Activated CD4-positive, alpha-beta T cell treated with anti-CD3 and anti-CD28 coated beads for 24 hours (primary cell): ENCODE measurements around the gene TMEM234.

Experiments
- DNase-seq, 2 donors: peaks; one replicate each; pipeline ENCODE4 v3.0.0-alpha.2; 2020; ENCODE audit warnings: low read depth in 2 of 2

Gene TMEM234

DNA sequence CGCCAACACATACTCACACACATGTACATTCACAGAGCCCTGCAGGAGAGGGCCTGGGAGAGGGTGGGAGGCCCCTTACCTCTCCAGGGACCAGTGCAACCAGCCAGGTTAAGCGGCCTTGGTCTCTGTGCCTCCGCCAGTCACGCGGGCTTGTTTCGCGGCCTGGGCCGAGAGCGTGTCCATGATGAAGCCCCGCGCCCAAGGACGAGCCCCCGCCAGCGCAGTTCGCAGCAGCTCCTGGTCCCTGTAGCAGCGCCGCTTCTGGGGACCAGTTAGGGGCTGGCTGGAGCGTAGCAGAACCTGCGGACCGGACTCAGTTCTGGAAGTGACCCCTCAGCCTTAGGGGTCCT, 17.6 kb upstream of the TMEM234 start:
- DNase-seq: no peak

DNA sequence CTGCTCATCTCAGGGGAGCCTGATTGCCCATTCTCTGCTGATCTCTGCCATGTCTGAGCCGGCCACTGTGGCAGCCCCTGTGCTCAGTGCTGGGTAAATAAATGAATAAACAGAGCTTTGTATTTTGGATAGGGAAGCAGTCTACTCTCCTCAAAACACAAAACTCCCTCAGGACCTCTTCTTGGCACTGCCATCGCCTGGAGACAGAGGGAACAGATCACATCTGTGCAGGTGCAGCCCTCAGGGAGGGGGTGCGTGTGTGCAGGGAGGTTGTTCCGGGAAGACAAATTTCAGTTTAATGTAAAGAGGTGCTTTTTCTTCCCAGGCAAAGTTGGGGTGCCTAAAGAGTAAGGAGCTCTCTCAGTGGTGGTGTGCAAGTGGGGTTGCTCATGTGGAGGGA, 17.2 kb upstream of the TMEM234 start:
- no peak for DNase-seq

DNA sequence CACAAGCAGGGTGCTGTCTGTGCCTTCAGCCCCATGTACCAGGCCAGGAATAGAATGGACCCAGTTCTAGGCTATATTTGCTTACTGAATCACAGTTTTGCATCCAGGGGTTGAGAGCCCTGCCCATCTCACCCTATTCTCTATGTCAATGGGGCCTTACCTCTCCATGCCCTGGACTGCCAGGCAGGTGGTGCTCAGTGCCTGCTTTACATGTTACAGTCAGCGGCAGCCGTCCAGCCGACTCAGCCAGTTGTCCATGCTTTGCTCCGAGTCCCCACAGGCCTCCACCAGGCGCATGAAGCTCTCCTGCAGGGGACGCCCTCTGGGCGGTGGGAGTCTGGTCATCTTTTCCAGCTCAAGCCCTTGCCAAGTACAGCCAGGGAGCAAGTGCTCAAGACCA, 12.6 kb upstream of the TMEM234 start:
- DNase-seq: no peak

GRCh38 chr1:32232558-32233304, 10.6 kb upstream of the TMEM234 start:
- DNase-seq: no peak

DNA sequence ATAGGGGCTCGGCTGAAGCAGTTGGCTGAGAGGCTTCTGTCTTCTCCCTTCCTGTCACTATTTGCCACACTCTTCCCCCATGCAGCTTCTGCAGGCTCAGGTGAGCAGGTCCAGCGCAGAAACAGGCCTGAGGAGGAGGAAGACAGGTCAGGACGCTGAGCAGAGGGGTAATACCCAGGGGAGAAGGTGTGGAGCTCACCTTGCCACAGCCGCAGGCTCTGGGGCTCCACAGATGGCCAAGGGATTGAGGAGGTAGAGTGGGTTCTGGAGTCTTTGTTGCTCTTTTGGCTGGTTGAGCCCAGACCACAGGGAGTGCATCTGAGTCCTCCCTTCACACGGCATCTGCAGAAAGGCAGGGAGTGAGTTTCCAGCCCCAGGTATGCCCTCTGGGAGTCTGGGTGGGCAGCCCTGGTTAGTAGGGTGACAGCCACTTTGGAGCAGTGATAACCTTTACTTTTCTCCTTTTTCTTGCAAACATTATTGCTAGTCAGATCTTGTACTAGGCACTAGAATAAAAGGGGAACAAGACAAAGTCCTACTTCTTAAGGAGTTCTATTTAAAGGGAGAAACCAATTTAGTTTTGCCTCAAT, 9.8 kb upstream of the TMEM234 start:
- DNase-seq: no peak

GRCh38 chr1:32228771-32229170, 6.6 kb upstream of the TMEM234 start:
- no peak for DNase-seq

- no peak for DNase-seq
Observed at GRCh38 chr1:32224285-32224684, 2.1 kb upstream of the TMEM234 start.

DNA sequence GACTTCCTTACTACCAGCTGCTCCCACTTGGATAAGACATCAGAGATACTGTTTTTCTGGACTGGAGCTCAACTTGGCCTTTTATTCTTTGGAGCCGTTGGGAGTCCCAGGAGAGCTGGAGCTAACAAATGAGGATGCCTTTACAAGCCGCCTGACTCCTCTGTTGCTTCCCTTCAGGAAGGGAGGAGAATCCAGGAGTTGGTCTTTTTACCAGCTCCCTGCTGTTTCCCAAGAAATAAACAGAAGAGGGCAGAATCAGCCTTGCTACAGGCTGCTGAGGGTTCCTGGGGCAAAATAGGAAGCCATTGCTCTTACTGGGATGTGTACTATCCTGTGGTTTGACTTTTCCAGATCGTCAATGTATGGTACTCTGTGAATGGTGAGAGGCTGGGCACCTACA, 1.5 kb upstream of the TMEM234 start:
- DNase-seq: no peak

- no peak for DNase-seq
Observed at GRCh38 chr1:32221581-32221979, 573 bp downstream of the TMEM234 start.

DNA sequence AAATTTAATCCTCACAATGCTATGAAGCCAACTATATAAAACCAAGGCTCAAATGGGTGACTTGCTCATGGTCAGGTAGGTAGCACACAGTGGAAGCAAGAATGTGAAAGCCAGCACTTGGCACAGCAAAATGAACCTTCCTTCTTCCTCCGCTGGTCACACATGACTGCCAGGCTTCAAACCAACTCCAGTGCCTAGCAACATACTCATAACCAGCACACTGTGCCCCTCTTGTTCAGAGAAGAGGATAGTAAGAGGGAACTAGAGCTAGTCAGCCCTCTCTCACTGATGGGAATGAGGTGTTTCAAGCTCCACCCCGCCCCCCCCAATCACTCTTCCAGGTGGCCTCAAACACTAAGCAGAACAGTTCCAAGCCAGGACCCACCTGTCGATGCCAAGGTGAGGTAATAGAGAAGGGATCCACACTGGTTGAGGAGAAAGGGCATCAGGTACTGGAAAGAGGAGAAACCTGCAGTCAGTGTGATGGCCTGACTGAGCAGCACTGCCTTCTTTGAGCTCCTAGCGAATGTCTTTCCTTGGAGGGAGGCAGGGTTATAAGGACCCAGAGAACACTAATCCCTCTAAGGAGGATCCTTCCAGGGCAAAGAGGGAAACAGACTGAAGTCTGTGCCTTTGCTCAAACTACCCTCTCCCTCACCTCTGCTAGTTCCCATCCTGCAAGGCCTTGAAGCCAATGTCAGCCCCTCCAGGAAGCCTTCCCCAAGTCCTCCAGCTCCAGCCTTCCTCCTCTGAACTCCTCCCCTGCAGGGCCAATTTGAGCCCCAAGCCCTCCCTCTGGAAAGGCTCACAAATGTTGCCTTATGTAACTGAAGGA, 1.2 kb downstream of the TMEM234 start:
- no peak for DNase-seq

GRCh38 chr1:32219022-32219421, 3.1 kb downstream of the TMEM234 start:
- DNase-seq: no peak

DNA sequence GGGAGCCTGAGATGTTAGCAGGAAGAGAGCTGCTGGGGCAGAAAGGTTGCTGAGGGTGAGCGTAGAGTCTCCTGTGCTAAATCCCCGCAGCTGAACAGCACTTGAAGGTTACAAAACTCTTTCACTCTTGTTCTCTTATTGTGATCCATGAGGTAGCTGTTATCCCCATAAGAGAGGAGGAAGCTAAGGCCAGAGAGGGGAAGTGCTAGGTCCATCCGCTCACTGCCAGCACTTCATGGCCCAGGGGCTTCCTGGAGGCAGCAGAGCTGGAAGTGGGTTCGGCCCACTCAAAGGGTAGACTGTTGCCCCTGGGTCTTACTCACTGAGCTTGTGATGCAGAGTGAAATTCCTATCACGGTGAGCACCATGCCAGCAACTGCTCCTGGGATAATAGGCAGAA, 5.6 kb downstream of the TMEM234 start:
- no peak for DNase-seq

GRCh38 chr1:32215629-32216480, 6.3 kb downstream of the TMEM234 start:
- DNase-seq: peak; percentile 39 to 47

DNA sequence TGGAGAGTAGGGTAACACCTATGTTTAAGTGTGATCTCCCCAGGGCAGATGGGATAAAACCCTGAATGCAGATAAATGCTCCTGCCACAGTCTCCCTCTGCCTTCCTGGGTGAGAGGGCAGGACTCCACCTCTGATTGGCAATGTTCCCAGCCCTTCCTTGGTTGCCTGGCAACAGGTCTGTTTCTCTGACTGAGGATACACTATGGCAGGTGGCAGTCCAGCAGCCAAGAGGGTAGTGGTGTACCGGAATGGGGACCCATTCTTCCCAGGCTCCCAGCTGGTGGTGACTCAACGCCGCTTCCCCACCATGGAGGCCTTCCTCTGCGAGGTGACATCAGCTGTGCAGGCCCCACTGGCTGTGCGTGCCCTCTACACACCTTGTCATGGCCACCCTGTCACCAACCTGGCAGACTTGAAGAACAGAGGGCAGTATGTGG, 13.2 kb downstream of the TMEM234 start, which contains the start of gene DCDC2B:
Gene DCDC2B, plus strand, starts transcription at position 199 of the 438 bp plus-strand sequence. Its CDS starts 5 bp downstream, at position 204.
- no peak for DNase-seq

DNA sequence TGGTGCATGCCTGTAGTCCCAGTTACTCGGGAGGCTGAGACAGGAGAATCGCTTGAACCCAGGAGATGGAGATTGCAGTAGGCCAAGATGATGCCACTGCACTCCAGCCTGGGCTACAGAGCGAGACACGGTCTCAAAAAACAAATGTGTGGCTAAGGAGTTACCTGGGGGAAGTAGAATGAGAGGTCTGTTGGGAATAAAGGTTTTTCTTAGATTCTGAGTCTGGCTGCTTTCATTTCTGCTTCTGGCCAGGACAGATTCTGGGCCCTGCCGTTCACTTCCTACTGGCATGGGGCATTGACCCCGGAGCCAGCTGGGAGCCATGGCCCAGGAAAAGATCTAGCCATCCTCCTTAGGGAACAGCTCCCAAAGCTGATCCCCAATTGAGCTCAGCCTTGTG, 13.7 kb downstream of the TMEM234 start:
- no peak for DNase-seq

GRCh38 chr1:32205401-32206370, 16.5 kb downstream of the TMEM234 start, which contains the start of gene IQCC:
Gene IQCC (plus strand): TSS chr1:32205671. CDS start chr1:32205682, 11 bp downstream.
- peak; percentile 74 to 79 for DNase-seq

DNA sequence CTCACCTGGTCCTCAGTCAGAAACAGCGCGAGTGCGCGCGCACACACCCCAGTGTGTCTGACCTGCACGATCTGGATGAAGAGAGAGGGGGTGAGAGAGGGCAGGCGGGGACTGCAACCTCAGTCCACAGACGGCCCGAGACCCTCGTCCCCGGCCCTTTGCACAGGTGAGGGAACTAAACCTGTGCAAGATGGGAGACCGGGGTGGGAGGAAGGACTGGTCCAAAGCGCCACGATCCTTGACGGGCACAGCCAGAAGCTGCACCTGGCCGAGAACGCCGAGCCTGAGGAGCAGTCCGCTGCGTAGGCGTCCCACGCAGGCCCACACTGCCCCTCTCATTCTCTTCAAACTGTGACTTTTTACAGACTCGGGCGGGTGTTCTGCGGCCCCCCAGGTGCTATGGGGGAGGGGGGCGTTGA, 17.2 kb downstream of the TMEM234 start:
- no peak for DNase-seq

DNA sequence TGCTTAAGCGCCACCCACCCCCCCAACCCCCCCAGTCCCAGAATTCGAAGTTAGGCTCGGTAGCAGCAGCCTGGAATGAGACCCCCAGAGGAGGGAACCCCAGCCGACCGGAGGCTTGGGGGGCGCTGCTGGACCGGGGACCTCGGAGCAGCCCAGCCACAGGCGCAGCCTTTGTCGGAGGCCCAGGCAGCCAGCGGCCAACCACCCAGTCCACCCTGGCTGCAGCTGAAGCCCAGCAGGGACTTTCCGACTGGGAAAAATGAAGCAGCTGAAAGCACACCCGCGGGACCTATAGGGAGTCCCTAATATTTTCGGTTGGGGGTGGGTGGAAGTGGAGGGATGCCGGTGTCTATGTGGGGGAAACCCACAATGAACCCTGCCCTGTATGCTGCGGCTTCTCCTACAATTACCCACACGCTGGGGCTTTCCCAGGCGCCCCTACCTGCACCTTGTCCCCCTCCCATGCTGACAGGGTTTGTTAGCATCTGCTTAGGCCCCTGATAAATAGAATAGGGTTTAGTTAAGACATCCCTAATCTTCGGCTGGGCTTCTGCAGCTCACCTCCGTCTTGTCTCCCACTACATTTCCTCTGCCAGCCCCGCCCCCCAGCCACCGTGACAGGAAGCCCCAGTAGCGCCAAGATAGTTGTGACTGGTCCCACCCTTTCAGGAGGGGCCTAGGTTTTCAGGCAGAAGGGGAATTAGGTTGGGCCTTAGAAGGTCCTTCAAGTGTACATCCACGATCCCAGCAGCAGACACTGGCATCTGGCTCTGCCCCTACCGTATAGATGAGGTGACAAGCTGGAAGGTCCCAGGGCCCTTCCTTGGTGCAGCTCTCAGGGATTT, 20.9 kb downstream of the TMEM234 start:
- peak; percentile 68 to 80 for DNase-seq

- DNase-seq: peak in 1 of 2 donors; percentile 29
Observed at GRCh38 chr1:32200226-32201010, 21.7 kb downstream of the TMEM234 start, which contains the start of gene CCDC28B. Gene CCDC28B (plus strand): TSS chr1:32200595. CDS start chr1:32201936, 1,341 bp downstream.
